GM10847 (cell line): Measurements from ENCODE around the gene LPIN3.

Experiments
- POLR2A ChIP-seq: IDR thresholded peaks from 2 replicates; pipeline ENCODE4 v1.6.1; 2011; ENCODE audit not compliant: insufficient read length; ENCODE audit errors: extremely low read depth

Gene LPIN3

GRCh38 chr20:41316051-41316450, 24.6 kb upstream of the LPIN3 start:
- no peak for TF ChIP-seq POLR2A

GRCh38 chr20:41316602-41317545, 23.7 kb upstream of the LPIN3 start:
- TF ChIP-seq POLR2A = peak; percentile 36

- TF ChIP-seq POLR2A = peak; percentile 44
Measured at GRCh38 chr20:41317546-41318270, 22.9 kb upstream of the LPIN3 start, which contains the start of gene ZHX3. ZHX3 (minus strand) TSS chr20:41317731; CDS start chr20:41204916, 112,815 bp downstream.

- TF ChIP-seq POLR2A = no peak
Measured at GRCh38 chr20:41318271-41318649, 22.4 kb upstream of the LPIN3 start.

GRCh38 chr20:41320441-41320840, 20.2 kb upstream of the LPIN3 start:
- no peak for TF ChIP-seq POLR2A

GRCh38 chr20:41320976-41321375, 19.6 kb upstream of the LPIN3 start:
- TF ChIP-seq POLR2A = no peak

GRCh38 chr20:41327178-41327577, 13.4 kb upstream of the LPIN3 start:
- TF ChIP-seq POLR2A = no peak

GRCh38 chr20:41329435-41330342, 10.9 kb upstream of the LPIN3 start:
- TF ChIP-seq POLR2A = no peak

- no peak for TF ChIP-seq POLR2A
Measured at GRCh38 chr20:41330343-41330720, 10.3 kb upstream of the LPIN3 start.

- TF ChIP-seq POLR2A = no peak
Measured at GRCh38 chr20:41330941-41331340, 9.7 kb upstream of the LPIN3 start.

GRCh38 chr20:41331731-41332130, 8.9 kb upstream of the LPIN3 start:
- TF ChIP-seq POLR2A = no peak

- no peak for TF ChIP-seq POLR2A
Measured at GRCh38 chr20:41334036-41334435, 6.6 kb upstream of the LPIN3 start.

- no peak for TF ChIP-seq POLR2A
Measured at GRCh38 chr20:41334443-41335421, 5.9 kb upstream of the LPIN3 start.

- no peak for TF ChIP-seq POLR2A
Measured at GRCh38 chr20:41335591-41335990, 5.0 kb upstream of the LPIN3 start.
